Measurements from ENCODE around the gene PRSS56. TPM values are rescaled to one million over a fixed set of nuclear protein-coding genes. Genes with fewer than 3 reads are reported as not detected.
"Not testable (repeated sequence)": the region's sequence is repeated elsewhere in the genome, so short reads cannot be mapped to it uniquely, and the experiment has no call there.

PRSS56 gene
- total RNA-seq, 2 donors from 2014 or later = not detected

GRCh38 chr2:232530626-232531260, 10.6 kb downstream of the PRSS56 start:
- no peak for DNase-seq
- H3K4me3 ChIP-seq = no peak overlapping the region
- no peaks in the 10 kb centered on the region for H3K4me1 ChIP-seq
- H3K9me3 ChIP-seq = no peaks in the 10 kb centered on the region
- H3K9ac ChIP-seq (ENCODE audit: low read depth in 2 of 2, low read length in 2 of 2) = no peak overlapping the region
- H3K36me3 ChIP-seq = no peaks in the 10 kb centered on the region
- H3K27ac ChIP-seq = no peak overlapping the region
- intact Hi-C loops (cut with DNase I) = no loop called here
- no peaks in the 10 kb centered on the region for H3K27me3 ChIP-seq
- TF ChIP-seq, protein P1, sequence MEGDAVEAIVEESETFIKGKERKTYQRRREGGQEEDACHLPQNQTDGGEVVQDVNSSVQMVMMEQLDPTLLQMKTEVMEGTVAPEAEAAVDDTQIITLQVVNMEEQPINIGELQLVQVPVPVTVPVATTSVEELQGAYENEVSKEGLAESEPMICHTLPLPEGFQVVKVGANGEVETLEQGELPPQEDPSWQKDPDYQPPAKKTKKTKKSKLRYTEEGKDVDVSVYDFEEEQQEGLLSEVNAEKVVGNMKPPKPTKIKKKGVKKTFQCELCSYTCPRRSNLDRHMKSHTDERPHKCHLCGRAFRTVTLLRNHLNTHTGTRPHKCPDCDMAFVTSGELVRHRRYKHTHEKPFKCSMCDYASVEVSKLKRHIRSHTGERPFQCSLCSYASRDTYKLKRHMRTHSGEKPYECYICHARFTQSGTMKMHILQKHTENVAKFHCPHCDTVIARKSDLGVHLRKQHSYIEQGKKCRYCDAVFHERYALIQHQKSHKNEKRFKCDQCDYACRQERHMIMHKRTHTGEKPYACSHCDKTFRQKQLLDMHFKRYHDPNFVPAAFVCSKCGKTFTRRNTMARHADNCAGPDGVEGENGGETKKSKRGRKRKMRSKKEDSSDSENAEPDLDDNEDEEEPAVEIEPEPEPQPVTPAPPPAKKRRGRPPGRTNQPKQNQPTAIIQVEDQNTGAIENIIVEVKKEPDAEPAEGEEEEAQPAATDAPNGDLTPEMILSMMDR (IDR thresholded peaks at IDR 0.05) = no peak

- Histone ChIP-seq H3K27ac (no peak overlapping the region), H3K9me3 (no peaks in the 10 kb centered on the region), H3K36me3 (no peaks in the 10 kb centered on the region), H3K4me1 (no peaks in the 10 kb centered on the region), H3K27me3 (no peaks in the 10 kb centered on the region), H3K9ac (ENCODE audit: low read depth in 2 of 2, low read length in 2 of 2) (no peak overlapping the region), H3K4me3 (no peak overlapping the region)
- TF ChIP-seq, protein P1 (IDR thresholded peaks at IDR 0.05) = no peak
- intact Hi-C loops (cut with DNase I) = no loop called here
- no peak for DNase-seq
Measured at GRCh38 chr2:232532419-232532818, 12.2 kb downstream of the PRSS56 start.

GRCh38 chr2:232532821-232533220, 12.6 kb downstream of the PRSS56 start:
- H3K27ac ChIP-seq; H3K36me3 ChIP-seq; intact Hi-C loops (cut with DNase I); H3K4me1 ChIP-seq; H3K9me3 ChIP-seq; H3K9ac ChIP-seq (ENCODE audit: low read depth in 2 of 2, low read length in 2 of 2); H3K27me3 ChIP-seq; H3K4me3 ChIP-seq; DNase-seq: not testable (repeated sequence)

DNA sequence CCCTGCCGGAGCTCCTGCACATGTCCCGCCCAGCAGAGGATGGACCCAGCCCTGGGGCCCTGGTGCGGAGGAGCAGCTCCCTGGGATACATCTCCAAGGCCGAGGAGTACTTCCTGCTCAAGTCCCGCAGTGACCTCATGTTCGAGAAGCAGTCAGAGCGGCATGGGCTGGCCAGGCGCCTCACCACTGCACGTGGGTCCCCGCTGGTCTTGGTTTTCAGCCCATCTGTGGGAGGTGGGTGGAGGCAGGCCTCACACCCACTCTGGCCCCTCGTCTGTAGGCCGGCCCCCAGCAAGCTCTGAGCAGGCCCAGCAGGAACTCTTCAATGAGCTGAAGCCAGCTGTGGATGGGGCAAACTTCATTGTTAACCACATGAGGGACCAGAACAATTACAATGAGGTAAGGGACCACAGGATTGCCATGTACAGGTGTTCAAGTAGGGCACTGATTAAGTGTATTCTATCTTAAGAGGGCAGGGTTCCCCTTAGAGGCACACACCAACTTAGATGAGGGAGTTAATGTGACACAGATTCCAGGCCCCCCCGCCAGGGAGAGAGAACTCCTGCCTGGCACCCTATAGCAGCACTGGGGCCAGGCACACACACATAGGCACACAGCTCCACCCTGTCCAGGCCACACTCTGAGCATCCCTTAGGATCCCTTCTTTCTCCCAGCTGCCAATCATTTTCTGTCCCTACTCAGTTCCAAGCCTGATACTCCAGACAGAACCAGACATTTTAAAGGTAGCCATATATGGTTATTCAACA, 13.9 kb downstream of the PRSS56 start:
- H3K36me3 ChIP-seq = no peaks in the 10 kb centered on the region

GRCh38 chr2:232534940-232535651, 14.9 kb downstream of the PRSS56 start:
- intact Hi-C loops (cut with DNase I) = no loop called here
- Histone ChIP-seq H3K36me3 (no peaks in the 10 kb centered on the region), H3K9ac (ENCODE audit: low read depth in 2 of 2, low read length in 2 of 2) (no peak overlapping the region), H3K27ac (no peak overlapping the region), H3K4me3 (no peak overlapping the region), H3K27me3 (no peaks in the 10 kb centered on the region), H3K4me1 (no peaks in the 10 kb centered on the region), H3K9me3 (no peaks in the 10 kb centered on the region)
- no peak for DNase-seq
- TF ChIP-seq, protein P1 (IDR thresholded peaks at IDR 0.05) = no peak

More for the DNA sequence above, 13.9 kb downstream of the PRSS56 start:
- TF ChIP-seq, protein P1 (IDR thresholded peaks at IDR 0.05) = no peak
- no peak overlapping the region for H3K27ac ChIP-seq
- no peaks in the 10 kb centered on the region for H3K27me3 ChIP-seq
- DNase-seq = no peak
- H3K9ac ChIP-seq (ENCODE audit: low read depth in 2 of 2, low read length in 2 of 2) = no peak overlapping the region
- H3K4me3 ChIP-seq = no peak overlapping the region
- intact Hi-C loops (cut with DNase I) = no loop called here
- no peaks in the 10 kb centered on the region for H3K9me3 ChIP-seq
- no peaks in the 10 kb centered on the region for H3K4me1 ChIP-seq
